Hindlimb muscle (tissue), 1 donor: ENCODE measurements around the gene RERGL. TPM values are rescaled to one million over a fixed set of nuclear protein-coding genes. Genes with fewer than 3 reads are reported as not detected.
"Not testable (repeated sequence)": the region's sequence is repeated elsewhere in the genome, so short reads cannot be mapped to it uniquely, and the experiment has no call there.

Experiments
- DNase-seq: peaks from one replicate; pipeline ENCODE4 v3.0.0-alpha.2; 2013
- polyA plus RNA-seq: library from polyadenylated mRNA; unstranded; fragments of 120-200 nt; gene quantifications from one replicate; pipeline ENCODE4 v1.2.1, GENCODE V29; 2013; ENCODE audit not compliant: insufficient read length

RERGL gene, protein sequence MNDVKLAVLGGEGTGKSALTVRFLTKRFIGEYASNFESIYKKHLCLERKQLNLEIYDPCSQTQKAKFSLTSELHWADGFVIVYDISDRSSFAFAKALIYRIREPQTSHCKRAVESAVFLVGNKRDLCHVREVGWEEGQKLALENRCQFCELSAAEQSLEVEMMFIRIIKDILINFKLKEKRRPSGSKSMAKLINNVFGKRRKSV
- polyA plus RNA-seq: 0.21 TPM

- DNase-seq: no peak
Measured at GRCh38 chr12:18090093-18090492, at the start of gene RERGL. TSS of gene RERGL (minus strand) at chr12:18090193. CDS start at chr12:18090140, 53 bp downstream.

GRCh38 chr12:18139254-18139653 lies 49.3 kb upstream of the RERGL start:
- no peak for DNase-seq

DNA sequence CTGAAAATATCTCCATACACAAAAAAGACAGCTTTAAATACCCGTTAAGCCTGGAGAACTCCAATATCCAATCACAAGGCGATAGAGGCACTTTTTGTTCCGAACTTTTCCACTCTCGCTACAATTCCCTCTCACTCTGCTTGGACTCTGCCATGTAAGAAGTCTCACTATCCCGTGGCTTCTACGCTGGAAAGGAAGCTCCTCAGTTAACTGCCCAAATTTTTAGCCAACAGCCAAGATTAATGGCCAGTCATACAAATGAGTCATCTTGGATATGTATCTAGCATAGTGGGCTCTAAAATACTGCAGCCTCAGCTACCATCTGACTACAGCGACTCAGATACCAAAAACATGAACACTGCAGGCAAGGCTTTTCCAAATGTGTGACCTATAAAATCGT lies 45.5 kb upstream of the RERGL start:
- DNase-seq: no peak

GRCh38 chr12:18135086-18135485 lies 45.1 kb upstream of the RERGL start:
- DNase-seq: no peak

DNA sequence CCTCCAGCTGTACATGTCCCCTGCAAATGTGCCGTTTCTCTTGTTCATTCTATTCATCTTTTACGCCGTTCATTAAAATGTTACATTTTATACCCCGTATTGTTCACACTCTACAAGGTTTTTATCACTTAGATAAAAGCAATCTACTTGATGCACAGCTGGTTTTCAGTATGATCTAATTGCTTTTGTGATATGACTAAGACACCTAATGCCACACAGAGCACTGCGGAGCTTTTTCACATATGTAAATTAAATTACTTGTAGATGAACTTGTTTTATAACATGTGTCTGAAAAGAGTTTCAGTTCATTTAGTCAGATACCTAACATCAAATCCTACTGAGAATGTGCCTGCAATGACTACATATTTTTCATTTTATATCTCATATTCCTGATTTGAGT lies 40.9 kb upstream of the RERGL start:
- no peak for DNase-seq

DNA sequence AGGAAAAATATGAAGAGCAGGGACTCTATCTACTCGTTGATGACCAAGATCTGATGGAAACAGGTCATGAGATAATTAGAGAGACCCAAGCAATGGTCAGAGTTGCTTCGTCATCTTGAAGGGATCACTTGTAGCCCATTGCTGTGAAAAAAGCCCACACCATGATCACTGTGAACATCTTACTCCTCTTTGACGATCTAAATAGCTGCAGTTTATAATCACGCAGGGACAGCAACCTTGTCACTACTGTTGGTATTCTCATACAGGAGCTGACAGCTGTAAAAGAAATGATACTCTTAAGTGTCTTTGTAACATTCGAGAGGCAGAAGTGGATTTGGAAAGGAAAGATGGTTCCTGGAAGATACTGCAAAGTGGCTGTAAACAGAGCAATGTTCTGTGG lies 33.7 kb upstream of the RERGL start:
- no peak for DNase-seq

DNA sequence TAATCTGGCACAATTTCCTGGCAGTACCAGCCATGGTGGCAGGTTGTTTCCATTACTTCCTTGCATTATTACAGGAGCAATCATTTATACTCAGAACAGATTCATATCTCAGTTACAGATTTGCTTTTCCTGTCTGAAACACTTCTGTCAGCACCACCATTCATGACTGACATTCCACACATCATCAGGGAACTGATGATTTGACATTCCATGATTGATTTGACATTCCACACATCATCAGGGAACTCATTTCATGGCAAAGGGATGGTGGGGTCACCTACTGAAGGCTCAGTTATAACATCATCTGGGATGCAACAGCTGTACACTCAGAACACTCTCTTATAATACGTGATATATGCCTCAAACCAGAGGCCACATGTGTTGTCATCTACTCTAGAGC lies 30.9 kb upstream of the RERGL start:
- no peak for DNase-seq

- DNase-seq: no peak
Measured at GRCh38 chr12:18108611-18109010, 18.6 kb upstream of the RERGL start.

DNA sequence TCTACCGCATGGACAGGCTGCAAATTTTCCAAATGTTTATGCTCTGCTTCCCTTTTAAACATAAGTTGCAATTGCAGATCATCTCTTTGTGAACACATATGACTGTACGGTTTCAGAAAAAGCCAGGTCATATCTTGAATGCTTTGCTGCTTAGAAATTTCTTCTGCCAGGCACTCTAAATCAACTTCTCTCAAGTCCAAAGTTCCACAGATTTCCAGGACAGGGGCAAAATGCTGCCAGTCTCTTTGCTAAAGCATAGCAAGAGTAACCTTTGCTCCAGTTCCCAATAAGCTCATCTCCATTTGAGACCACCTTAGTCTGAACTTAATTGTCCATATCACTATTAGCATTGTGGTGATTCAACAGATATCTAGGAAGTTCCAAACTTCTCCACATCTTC lies 13.6 kb upstream of the RERGL start:
- DNase-seq: no peak

DNA sequence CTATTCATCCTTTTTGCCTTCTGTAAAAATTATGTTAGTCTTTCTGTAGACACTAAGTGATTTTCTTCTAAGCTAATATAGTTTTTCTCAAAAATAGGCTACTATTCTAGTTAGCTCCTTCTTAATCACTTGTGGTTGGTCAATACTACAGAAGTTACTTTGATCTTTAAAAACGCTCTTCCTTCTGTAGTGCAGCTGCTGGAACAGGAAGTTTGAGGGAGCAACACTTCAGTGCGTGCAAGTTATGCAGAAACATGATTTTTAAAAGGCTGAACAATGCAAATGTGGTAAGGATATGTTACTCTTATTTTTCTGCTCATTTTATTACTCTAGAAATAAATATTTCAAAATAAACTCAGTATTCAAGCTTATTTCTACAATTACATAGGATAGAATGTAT lies 11.1 kb upstream of the RERGL start:
- no peak for DNase-seq

- no peak for DNase-seq
Measured at GRCh38 chr12:18084080-18084479, 5.9 kb downstream of the RERGL start.

GRCh38 chr12:18079541-18080246 lies 10.3 kb downstream of the RERGL start:
- no peak for DNase-seq

DNA sequence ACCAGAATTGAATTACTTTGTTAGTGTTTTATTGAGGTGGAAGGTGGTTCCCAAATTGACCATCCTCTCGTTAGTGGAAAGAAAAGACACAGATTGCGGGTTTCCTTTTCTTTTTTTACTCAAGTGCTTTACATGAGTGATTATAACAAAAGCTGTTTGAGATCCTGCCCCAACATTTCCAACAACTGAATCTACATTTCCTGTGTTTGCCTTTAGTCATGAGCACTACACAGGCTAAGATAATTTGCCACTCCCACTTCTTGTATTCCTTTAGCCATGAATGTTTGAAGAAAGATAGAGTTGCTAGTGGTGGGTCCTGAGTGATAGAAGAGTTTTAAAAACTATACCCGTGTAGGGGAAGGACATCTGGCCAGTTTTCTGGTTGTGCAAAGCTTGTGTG lies 16.0 kb downstream of the RERGL start:
- no peak for DNase-seq

- DNase-seq: no peak
Measured at GRCh38 chr12:18072723-18073122, 17.3 kb downstream of the RERGL start.

GRCh38 chr12:18071336-18071735 lies 18.7 kb downstream of the RERGL start:
- no peak for DNase-seq

DNA sequence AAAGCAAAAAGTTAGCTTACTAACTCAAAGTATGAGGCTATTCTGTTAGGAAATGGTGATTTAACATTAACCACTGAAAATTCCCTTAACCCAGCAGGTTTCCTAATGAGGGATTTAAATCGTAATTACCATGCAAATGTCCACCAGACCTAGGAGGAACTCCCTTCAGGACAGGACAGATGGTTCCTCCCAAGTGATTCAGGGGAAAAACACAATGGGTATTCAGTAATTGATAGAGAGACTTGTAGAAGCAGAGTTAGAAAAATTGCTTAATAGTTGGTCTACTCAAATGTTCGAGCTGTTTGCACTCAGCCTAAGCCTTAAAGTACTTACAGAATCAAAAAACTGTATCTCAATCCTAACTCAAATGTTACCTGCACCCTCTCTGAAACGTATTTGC lies 21.6 kb downstream of the RERGL start:
- no peak for DNase-seq

GRCh38 chr12:18066666-18067065 lies 23.3 kb downstream of the RERGL start:
- DNase-seq: no peak

GRCh38 chr12:18062867-18063266 lies 27.1 kb downstream of the RERGL start:
- not testable (repeated sequence) for DNase-seq

DNA sequence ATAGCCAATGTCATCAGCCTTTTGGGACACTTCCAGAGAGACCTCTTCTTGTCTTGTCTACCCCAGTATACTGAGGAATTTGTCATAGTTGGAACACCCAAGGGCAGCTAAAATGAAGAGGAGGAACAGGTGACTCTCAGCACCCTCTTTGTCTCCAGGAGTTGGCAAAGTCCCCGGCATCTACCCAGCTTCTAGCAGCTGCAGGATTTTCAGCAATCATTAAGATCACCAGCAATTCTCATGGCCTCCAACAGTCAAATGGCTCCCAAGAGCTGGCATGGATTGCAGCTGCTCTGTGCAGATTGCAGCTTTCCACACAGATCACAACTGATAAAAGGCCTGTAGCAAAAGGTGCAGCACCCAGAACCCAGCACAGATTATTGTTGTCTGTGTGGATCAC lies 32.9 kb downstream of the RERGL start:
- DNase-seq: no peak

DNA sequence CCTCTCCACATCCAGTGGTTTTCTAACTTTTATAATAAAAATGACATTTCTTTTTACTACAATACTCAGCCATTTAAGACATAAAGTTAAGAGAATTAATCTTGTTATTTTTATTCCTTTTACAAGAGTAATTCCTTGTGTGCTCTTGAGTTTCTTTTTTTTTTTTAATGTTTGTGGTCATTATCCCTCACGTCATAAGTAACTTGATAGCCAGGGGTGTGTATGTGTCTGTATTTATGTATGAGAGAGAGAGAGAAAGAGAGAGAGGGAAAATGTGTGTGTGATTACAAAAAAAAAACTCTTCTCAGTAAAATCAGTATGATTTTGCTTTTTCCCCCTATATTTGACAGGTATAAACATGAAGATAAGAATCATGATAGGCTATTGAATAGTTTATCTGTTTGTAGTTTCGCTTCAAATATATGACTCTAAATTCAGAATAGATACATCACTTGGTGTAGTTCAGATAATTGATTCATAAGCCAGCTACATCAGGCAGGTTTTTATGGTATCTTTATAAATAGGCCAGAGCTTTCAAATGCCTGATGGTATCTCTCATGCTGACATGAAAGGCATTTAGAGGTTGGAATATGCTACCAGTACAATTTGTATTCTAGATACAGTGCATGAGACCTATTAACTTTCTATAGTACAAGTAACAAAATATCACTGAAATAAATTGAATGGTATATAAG lies 34.9 kb downstream of the RERGL start:
- no peak for DNase-seq

GRCh38 chr12:18045446-18045992 lies 44.5 kb downstream of the RERGL start:
- no peak for DNase-seq

- not testable (repeated sequence) for DNase-seq
Measured at GRCh38 chr12:18040060-18040742, 49.8 kb downstream of the RERGL start.
